Measurements from ENCODE around the gene RPL23.

The RPL23 gene

GRCh38 chr17:38815576-38816193, 37.8 kb downstream of the RPL23 start:
- TF ChIP-seq POLR2AphosphoS5 (IDR thresholded peaks at IDR 0.05; ENCODE audit: borderline replicate concordance, low read depth, low read length) = no peak
- Histone ChIP-seq H3K9ac (ENCODE audit: insufficient read length) (no peak overlapping the region), H3K27ac (no peak overlapping the region), H3K36me3 (ENCODE audit: insufficient read depth, low read length) (peaks cover 44% of the 10 kb centered on the region), H3K9me3 (ENCODE audit: low read depth, low read length) (no peaks in the 10 kb centered on the region), H3K4me3 (no peak overlapping the region)
- DNase-seq (ENCODE audit: low read depth, low spot score) = no peak

GRCh38 chr17:38809828-38810227, 43.7 kb downstream of the RPL23 start:
- H3K9ac ChIP-seq (ENCODE audit: insufficient read length) = no peak overlapping the region
- H3K4me3 ChIP-seq = no peak overlapping the region
- TF ChIP-seq POLR2AphosphoS5 (IDR thresholded peaks at IDR 0.05; ENCODE audit: borderline replicate concordance, low read depth, low read length) (no peak), EZH2 (IDR thresholded peaks at IDR 0.05) (no peak), FOXP2 (optimal IDR thresholded peaks at IDR 0.05; ENCODE audit: control extremely low read depth, extremely low read length, insufficient read depth) (no peak)
- DNase-seq (ENCODE audit: low read depth, low spot score) = no peak
- H3K27ac ChIP-seq = no peak overlapping the region
- no peaks in the 10 kb centered on the region for H3K9me3 ChIP-seq (ENCODE audit: low read depth, low read length)
- peaks cover 53% of the 10 kb centered on the region for H3K36me3 ChIP-seq (ENCODE audit: insufficient read depth, low read length)

GRCh38 chr17:38800237-38800760, 53.2 kb downstream of the RPL23 start:
- Histone ChIP-seq H3K36me3 (ENCODE audit: insufficient read depth, low read length) (peaks cover 47% of the 10 kb centered on the region), H3K9ac (ENCODE audit: insufficient read length) (peak overlapping the region; percentile 41)
- DNase-seq (ENCODE audit: low read depth, low spot score) = no peak

GRCh38 chr17:38799501-38800236, 53.9 kb downstream of the RPL23 start, which contains the start of gene PIP4K2B:
TSS of gene PIP4K2B (minus strand) at chr17:38799556. CDS start at chr17:38799424, 132 bp downstream.
- TF ChIP-seq POLR2AphosphoS5 (IDR thresholded peaks at IDR 0.05; ENCODE audit: borderline replicate concordance, low read depth, low read length) (peak; percentile 72), EZH2 (IDR thresholded peaks at IDR 0.05) (no peak), FOXP2 (optimal IDR thresholded peaks at IDR 0.05; ENCODE audit: control extremely low read depth, extremely low read length, insufficient read depth) (peak; percentile 28)
- Histone ChIP-seq H3K4me3 (peak within 1 kb of the TSS; percentile 93), H3K9ac (ENCODE audit: insufficient read length) (peak within 1 kb of the TSS; percentile 96), H3K9me3 (ENCODE audit: low read depth, low read length) (no peaks in the 10 kb centered on the region), H3K36me3 (ENCODE audit: insufficient read depth, low read length) (peaks cover 47% of the 10 kb centered on the region), H3K27ac (peak within 1 kb of the TSS; percentile 97)
- DNase-seq (ENCODE audit: low read depth, low spot score) = peak; percentile 90

More at GRCh38 chr17:38800237-38800760, 53.2 kb downstream of the RPL23 start:
- H3K4me3 ChIP-seq = peak overlapping the region; percentile 93
- H3K9me3 ChIP-seq (ENCODE audit: low read depth, low read length) = no peaks in the 10 kb centered on the region
- H3K27ac ChIP-seq = peak overlapping the region; percentile 68
- no peak for TF ChIP-seq FOXP2 (optimal IDR thresholded peaks at IDR 0.05; ENCODE audit: control extremely low read depth, extremely low read length, insufficient read depth)
- no peak for TF ChIP-seq POLR2AphosphoS5 (IDR thresholded peaks at IDR 0.05; ENCODE audit: borderline replicate concordance, low read depth, low read length)
- TF ChIP-seq EZH2 (IDR thresholded peaks at IDR 0.05) = no peak

GRCh38 chr17:38798614-38799500, 54.7 kb downstream of the RPL23 start:
- H3K36me3 ChIP-seq (ENCODE audit: insufficient read depth, low read length) = peaks cover 45% of the 10 kb centered on the region
- peak overlapping the region; percentile 79 for H3K27ac ChIP-seq
- H3K9me3 ChIP-seq (ENCODE audit: low read depth, low read length) = no peaks in the 10 kb centered on the region
- TF ChIP-seq FOXP2 (optimal IDR thresholded peaks at IDR 0.05; ENCODE audit: control extremely low read depth, extremely low read length, insufficient read depth) (no peak), EZH2 (IDR thresholded peaks at IDR 0.05) (no peak), POLR2AphosphoS5 (IDR thresholded peaks at IDR 0.05; ENCODE audit: borderline replicate concordance, low read depth, low read length) (no peak; the same call in 1 of the 2 replicates)
- H3K9ac ChIP-seq (ENCODE audit: insufficient read length) = peak overlapping the region; percentile 90
- H3K4me3 ChIP-seq = peak overlapping the region; percentile 93
- no peak for DNase-seq (ENCODE audit: low read depth, low spot score)
